ENCODE data around the gene PBLD. TPM values are rescaled to one million over a fixed set of nuclear protein-coding genes. Genes with fewer than 3 reads are reported as not detected.

PBLD gene
- total RNA-seq, 1 experiment from 2014 or later = 2.4 TPM

GRCh38 chr10:68331455-68332258 lies 1.1 kb downstream of the PBLD start, which contains the start of gene HNRNPH3:
TSS of gene HNRNPH3 (plus strand) at chr10:68332064. CDS start at chr10:68337222, 5,158 bp downstream.
- Mint-ChIP-seq H3K9me3 (no peaks in the 10 kb centered on the region), H3K27me3 (ENCODE audit: low read depth) (no peaks in the 10 kb centered on the region; the same call in 1 of the 2 replicates), H3K36me3 (peaks cover 29% of the 10 kb centered on the region), H3K4me1 (peaks cover 43% of the 10 kb centered on the region), H3K27ac (peak within 1 kb of the TSS; percentile 99), H3K4me3 (peak within 1 kb of the TSS; percentile 99)
- ChIA-PET CTCF (interaction anchor here (0.6 to 2.1 kb wide), 8 partner anchors 17 to 566 kb away, joined by 3 to 16 read pairs (median 4); partner anchors contain the start of gene RUFY2), POLR2A (interaction anchor here (0.6 to 4.6 kb wide), 28 partner anchors 9 to 733 kb away, joined by 3 to 42 read pairs (median 4); partner anchors contain the start of genes ATOH7 and RUFY2)
- DNase-seq (ENCODE audit: low spot score) (peak; percentile 99), ATAC-seq (peak; percentile 89)
- TF ChIP-seq ZNF138 (CRISPR knock-in tag; conservative IDR thresholded peaks at IDR 0.05) (no peak), SOX15 (CRISPR knock-in tag; IDR thresholded peaks at IDR 0.05) (no peak), CBFB (CRISPR knock-in tag; IDR thresholded peaks at IDR 0.05; ENCODE audit: low read depth) (no peak), GABPB1 (CRISPR knock-in tag; IDR thresholded peaks at IDR 0.05) (peak; percentile 70; the same call in 1 of the 2 replicates), ZNF396 (CRISPR knock-in tag; IDR thresholded peaks at IDR 0.05; ENCODE audit: borderline replicate concordance) (no peak), CREB1 (CRISPR knock-in tag; IDR thresholded peaks at IDR 0.05) (no peak), JAZF1 (CRISPR knock-in tag; IDR thresholded peaks at IDR 0.05) (no peak), OVOL2 (CRISPR knock-in tag; IDR thresholded peaks at IDR 0.05; ENCODE audit: borderline replicate concordance) (peak; percentile 7; the same call in 1 of the 2 replicates), SP1 (CRISPR knock-in tag; conservative IDR thresholded peaks at IDR 0.05) (peak; percentile 84), GTF2I (CRISPR knock-in tag; conservative IDR thresholded peaks at IDR 0.05) (no peak), E2F4 (CRISPR knock-in tag; IDR thresholded peaks at IDR 0.05; ENCODE audit: borderline replicate concordance, low read depth) (no peak; the same call in 1 of the 2 replicates), ZNF423 (CRISPR knock-in tag; IDR thresholded peaks at IDR 0.05) (no peak), NFYB (CRISPR knock-in tag; conservative IDR thresholded peaks at IDR 0.05; ENCODE audit: low read depth) (no peak; the same call in 1 of the 2 replicates), PRDM15 (CRISPR knock-in tag; IDR thresholded peaks at IDR 0.05) (peak; percentile 14; the same call in 1 of the 2 replicates), MLX (CRISPR knock-in tag; IDR thresholded peaks at IDR 0.05) (no peak)
- TF ChIP-seq, protein P1, sequence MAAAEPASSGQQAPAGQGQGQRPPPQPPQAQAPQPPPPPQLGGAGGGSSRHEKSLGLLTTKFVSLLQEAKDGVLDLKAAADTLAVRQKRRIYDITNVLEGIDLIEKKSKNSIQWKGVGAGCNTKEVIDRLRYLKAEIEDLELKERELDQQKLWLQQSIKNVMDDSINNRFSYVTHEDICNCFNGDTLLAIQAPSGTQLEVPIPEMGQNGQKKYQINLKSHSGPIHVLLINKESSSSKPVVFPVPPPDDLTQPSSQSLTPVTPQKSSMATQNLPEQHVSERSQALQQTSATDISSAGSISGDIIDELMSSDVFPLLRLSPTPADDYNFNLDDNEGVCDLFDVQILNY (CRISPR knock-in tag; IDR thresholded peaks at IDR 0.05) = peak; percentile 43; the same call in 1 of the 2 replicates
- TF ChIP-seq, protein P2, sequence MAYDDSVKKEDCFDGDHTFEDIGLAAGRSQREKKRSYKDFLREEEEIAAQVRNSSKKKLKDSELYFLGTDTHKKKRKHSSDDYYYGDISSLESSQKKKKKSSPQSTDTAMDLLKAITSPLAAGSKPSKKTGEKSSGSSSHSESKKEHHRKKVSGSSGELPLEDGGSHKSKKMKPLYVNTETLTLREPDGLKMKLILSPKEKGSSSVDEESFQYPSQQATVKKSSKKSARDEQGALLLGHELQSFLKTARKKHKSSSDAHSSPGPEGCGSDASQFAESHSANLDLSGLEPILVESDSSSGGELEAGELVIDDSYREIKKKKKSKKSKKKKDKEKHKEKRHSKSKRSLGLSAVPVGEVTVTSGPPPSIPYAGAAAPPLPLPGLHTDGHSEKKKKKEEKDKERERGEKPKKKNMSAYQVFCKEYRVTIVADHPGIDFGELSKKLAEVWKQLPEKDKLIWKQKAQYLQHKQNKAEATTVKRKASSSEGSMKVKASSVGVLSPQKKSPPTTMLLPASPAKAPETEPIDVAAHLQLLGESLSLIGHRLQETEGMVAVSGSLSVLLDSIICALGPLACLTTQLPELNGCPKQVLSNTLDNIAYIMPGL (CRISPR knock-in tag; IDR thresholded peaks at IDR 0.05) = peak; percentile 10; the same call in 1 of the 2 replicates
- TF ChIP-seq, protein P3, sequence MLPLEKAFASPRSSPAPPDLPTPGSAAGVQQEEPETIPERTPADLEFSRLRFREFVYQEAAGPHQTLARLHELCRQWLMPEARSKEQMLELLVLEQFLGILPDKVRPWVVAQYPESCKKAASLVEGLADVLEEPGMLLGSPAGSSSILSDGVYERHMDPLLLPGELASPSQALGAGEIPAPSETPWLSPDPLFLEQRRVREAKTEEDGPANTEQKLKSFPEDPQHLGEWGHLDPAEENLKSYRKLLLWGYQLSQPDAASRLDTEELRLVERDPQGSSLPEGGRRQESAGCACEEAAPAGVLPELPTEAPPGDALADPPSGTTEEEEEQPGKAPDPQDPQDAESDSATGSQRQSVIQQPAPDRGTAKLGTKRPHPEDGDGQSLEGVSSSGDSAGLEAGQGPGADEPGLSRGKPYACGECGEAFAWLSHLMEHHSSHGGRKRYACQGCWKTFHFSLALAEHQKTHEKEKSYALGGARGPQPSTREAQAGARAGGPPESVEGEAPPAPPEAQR (CRISPR knock-in tag; IDR thresholded peaks at IDR 0.05) = no peak
- TF ChIP-seq, protein P4, sequence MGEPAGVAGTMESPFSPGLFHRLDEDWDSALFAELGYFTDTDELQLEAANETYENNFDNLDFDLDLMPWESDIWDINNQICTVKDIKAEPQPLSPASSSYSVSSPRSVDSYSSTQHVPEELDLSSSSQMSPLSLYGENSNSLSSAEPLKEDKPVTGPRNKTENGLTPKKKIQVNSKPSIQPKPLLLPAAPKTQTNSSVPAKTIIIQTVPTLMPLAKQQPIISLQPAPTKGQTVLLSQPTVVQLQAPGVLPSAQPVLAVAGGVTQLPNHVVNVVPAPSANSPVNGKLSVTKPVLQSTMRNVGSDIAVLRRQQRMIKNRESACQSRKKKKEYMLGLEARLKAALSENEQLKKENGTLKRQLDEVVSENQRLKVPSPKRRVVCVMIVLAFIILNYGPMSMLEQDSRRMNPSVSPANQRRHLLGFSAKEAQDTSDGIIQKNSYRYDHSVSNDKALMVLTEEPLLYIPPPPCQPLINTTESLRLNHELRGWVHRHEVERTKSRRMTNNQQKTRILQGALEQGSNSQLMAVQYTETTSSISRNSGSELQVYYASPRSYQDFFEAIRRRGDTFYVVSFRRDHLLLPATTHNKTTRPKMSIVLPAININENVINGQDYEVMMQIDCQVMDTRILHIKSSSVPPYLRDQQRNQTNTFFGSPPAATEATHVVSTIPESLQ (CRISPR knock-in tag; IDR thresholded peaks at IDR 0.05) = 0 out of 2 replicates have a peak, but pooled peaks have one; percentile 10
- TF ChIP-seq, protein P5, sequence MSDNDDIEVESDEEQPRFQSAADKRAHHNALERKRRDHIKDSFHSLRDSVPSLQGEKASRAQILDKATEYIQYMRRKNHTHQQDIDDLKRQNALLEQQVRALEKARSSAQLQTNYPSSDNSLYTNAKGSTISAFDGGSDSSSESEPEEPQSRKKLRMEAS (CRISPR knock-in tag; IDR thresholded peaks at IDR 0.05) = peak; percentile 97
- TF ChIP-seq, protein P6, sequence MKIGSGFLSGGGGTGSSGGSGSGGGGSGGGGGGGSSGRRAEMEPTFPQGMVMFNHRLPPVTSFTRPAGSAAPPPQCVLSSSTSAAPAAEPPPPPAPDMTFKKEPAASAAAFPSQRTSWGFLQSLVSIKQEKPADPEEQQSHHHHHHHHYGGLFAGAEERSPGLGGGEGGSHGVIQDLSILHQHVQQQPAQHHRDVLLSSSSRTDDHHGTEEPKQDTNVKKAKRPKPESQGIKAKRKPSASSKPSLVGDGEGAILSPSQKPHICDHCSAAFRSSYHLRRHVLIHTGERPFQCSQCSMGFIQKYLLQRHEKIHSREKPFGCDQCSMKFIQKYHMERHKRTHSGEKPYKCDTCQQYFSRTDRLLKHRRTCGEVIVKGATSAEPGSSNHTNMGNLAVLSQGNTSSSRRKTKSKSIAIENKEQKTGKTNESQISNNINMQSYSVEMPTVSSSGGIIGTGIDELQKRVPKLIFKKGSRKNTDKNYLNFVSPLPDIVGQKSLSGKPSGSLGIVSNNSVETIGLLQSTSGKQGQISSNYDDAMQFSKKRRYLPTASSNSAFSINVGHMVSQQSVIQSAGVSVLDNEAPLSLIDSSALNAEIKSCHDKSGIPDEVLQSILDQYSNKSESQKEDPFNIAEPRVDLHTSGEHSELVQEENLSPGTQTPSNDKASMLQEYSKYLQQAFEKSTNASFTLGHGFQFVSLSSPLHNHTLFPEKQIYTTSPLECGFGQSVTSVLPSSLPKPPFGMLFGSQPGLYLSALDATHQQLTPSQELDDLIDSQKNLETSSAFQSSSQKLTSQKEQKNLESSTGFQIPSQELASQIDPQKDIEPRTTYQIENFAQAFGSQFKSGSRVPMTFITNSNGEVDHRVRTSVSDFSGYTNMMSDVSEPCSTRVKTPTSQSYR (CRISPR knock-in tag; IDR thresholded peaks at IDR 0.05) = peak; percentile 97

Data from WTC11 (cell line).